PC-9 (cell line): ENCODE data around the gene DNAJC7. TPM values are rescaled to one million over a fixed set of nuclear protein-coding genes. Genes with fewer than 3 reads are reported as not detected.

Source experiments
- BruUV-seq: library from RNA; stranded (reverse); fragments of 400-500 nt; replicated peaks from 2 replicates; lab custom pipeline; 2021; lab: Mats Ljungman, UMichigan
- CTCF ChIA-PET: fragments of 300-600 bp; sonication (Branson Sonifier 250); formaldehyde crosslinking; loops from one replicate; lab custom pipeline; 2022; ENCODE audit warnings: antibody characterized with exemption; lab: Charles Lee
- POLR2A ChIA-PET: fragments of 300-600 bp; sonication (Branson Sonifier 250); formaldehyde crosslinking; loops from one replicate; lab custom pipeline; 2022; ENCODE audit warnings: antibody characterized with exemption; ENCODE audit not compliant: unreplicated experiment; lab: Charles Lee
- DNase-seq, 2 experiments: peaks; one replicate each; pipeline versions ENCODE4 v3.0.0 to v3.0.0-alpha.2; 2015 to 2022; ENCODE audit warnings: mixed read lengths in 1 of 2
- H2AFZ ChIP-seq: fragments of 200-600 bp; sonication (generic); 2 replicates; pipeline ENCODE4 v1.8.1; 2017; ENCODE audit warnings: antibody characterized with exemption
- H3F3A ChIP-seq: fragments of 200-600 bp; sonication (generic); 2 replicates; pipeline ENCODE4 v1.8.1; 2017; ENCODE audit warnings: antibody characterized with exemption, mild to moderate bottlenecking, low read depth; ENCODE audit not compliant: insufficient read depth
- H3K27ac ChIP-seq: fragments of 200-600 bp; sonication (generic); 2 replicates; pipeline ENCODE4 v1.6.1; 2016; ENCODE audit warnings: mixed run types
- H3K27me3 ChIP-seq: fragments of 200-600 bp; sonication (generic); 2 replicates; pipeline ENCODE4 v1.6.1; 2016; ENCODE audit warnings: low read depth, mixed run types; ENCODE audit not compliant: insufficient read depth
- H3K36me3 ChIP-seq: fragments of 200-600 bp; sonication (generic); 2 replicates; pipeline ENCODE4 v1.6.1; 2016; ENCODE audit warnings: low read depth, mixed run types
- H3K4me1 ChIP-seq: fragments of 200-600 bp; sonication (generic); replicated peaks from 2 replicates; pipeline ENCODE4 v1.6.1; 2016; ENCODE audit warnings: mixed run types; ENCODE audit not compliant: insufficient read depth
- H3K4me2 ChIP-seq: fragments of 200-600 bp; sonication (generic); 2 replicates; pipeline ENCODE4 v1.6.1; 2017; ENCODE audit warnings: mixed run types
- H3K4me3 ChIP-seq: fragments of 200-600 bp; sonication (generic); 2 replicates; pipeline ENCODE4 v1.6.1; 2016; ENCODE audit warnings: mixed run types
- H3K79me2 ChIP-seq: fragments of 200-600 bp; sonication (generic); 2 replicates; pipeline ENCODE4 v1.6.1; 2017; ENCODE audit warnings: low read depth, mixed run types
- H3K9me2 ChIP-seq: fragments of 200-600 bp; sonication (generic); 2 replicates; pipeline ENCODE4 v1.8.1; 2017; ENCODE audit warnings: mild to moderate bottlenecking; ENCODE audit not compliant: insufficient read depth
- H3K9me3 ChIP-seq: fragments of 200-600 bp; sonication (generic); 2 replicates; pipeline ENCODE4 v1.8.1; 2016; ENCODE audit warnings: low read depth; ENCODE audit not compliant: insufficient read depth
- H4K20me1 ChIP-seq: fragments of 200-600 bp; sonication (generic); 2 replicates; pipeline ENCODE4 v1.8.1; 2017; ENCODE audit not compliant: insufficient read depth
- CTCF ChIP-seq: fragments of 200-600 bp; sonication (generic); conservative IDR thresholded peaks from 2 replicates; pipeline ENCODE4 v1.6.1; 2017; ENCODE audit warnings: mixed run types, antibody characterized with exemption, mild to moderate bottlenecking, moderate library complexity
- EZH2 ChIP-seq: fragments of 200-600 bp; sonication (generic); IDR thresholded peaks from 2 replicates; pipeline ENCODE4 v1.8.0; 2017; ENCODE audit warnings: antibody characterized with exemption, low read depth
- intact Hi-C: fragments of 100-400 bp; cut with micrococcal nuclease; formaldehyde crosslinking; loops from one replicate; pipeline ENCODE4 v1.10.0; 2022; ENCODE audit not compliant: unreplicated experiment
- total RNA-seq: library from RNA; stranded (reverse); gene quantifications from 2 replicates; pipeline ENCODE4 v1.2.3, GENCODE V29; 2021

DNAJC7 gene
- total RNA-seq, 1 experiment from 2014 or later = 96.1 TPM

- H4K20me1 ChIP-seq = no peaks in the 10 kb centered on the region
- no peaks in the 10 kb centered on the region for H3K27me3 ChIP-seq
- ChIA-PET POLR2A (no interaction called here), CTCF (no interaction called here)
- no peaks in the 10 kb centered on the region for H3K36me3 ChIP-seq
- H2AFZ ChIP-seq = no peak overlapping the region
- no peak for DNase-seq
- H3K4me3 ChIP-seq = no peak overlapping the region
- no TSS peak for BruUV-seq
- no peaks in the 10 kb centered on the region for H3K4me1 ChIP-seq
- H3K79me2 ChIP-seq = no peaks in the 10 kb centered on the region
- H3K9me2 ChIP-seq = no peaks in the 10 kb centered on the region
- H3K4me2 ChIP-seq = no peak overlapping the region
- H3K27ac ChIP-seq = no peak overlapping the region
- no peaks in the 10 kb centered on the region for H3K9me3 ChIP-seq
- no peaks in the 10 kb centered on the region for H3F3A ChIP-seq
- intact Hi-C loops = no loop called here
- TF ChIP-seq EZH2 = no peak
- TF ChIP-seq CTCF = no peak
These were observed 24.4 kb upstream of the DNAJC7 start for GRCh38 chr17:42041619-42042018.

GRCh38 chr17:42040818-42041217 lies 23.6 kb upstream of the DNAJC7 start:
- Histone ChIP-seq H2AFZ (no peak overlapping the region), H4K20me1 (no peaks in the 10 kb centered on the region), H3K36me3 (no peaks in the 10 kb centered on the region), H3K27ac (no peak overlapping the region), H3K4me1 (no peaks in the 10 kb centered on the region), H3K9me3 (no peaks in the 10 kb centered on the region), H3K4me3 (no peak overlapping the region), H3K27me3 (no peaks in the 10 kb centered on the region), H3F3A (no peaks in the 10 kb centered on the region), H3K4me2 (no peak overlapping the region), H3K79me2 (no peaks in the 10 kb centered on the region), H3K9me2 (no peaks in the 10 kb centered on the region)
- TF ChIP-seq CTCF (no peak), EZH2 (no peak)
- intact Hi-C loops = no loop called here
- POLR2A ChIA-PET = interaction anchor here (0.6 kb wide), 1 partner anchor 776 kb away, joined by 8 read pairs; no protein-coding TSS in a partner anchor
- CTCF ChIA-PET = no interaction called here
- BruUV-seq = no TSS peak
- no peak for DNase-seq

GRCh38 chr17:42039794-42040763 lies 22.8 kb upstream of the DNAJC7 start:
- no peak for DNase-seq
- Histone ChIP-seq H2AFZ (no peak overlapping the region), H4K20me1 (no peaks in the 10 kb centered on the region), H3K4me2 (no peak overlapping the region), H3K4me1 (no peaks in the 10 kb centered on the region), H3K9me2 (no peaks in the 10 kb centered on the region), H3F3A (no peaks in the 10 kb centered on the region), H3K79me2 (no peaks in the 10 kb centered on the region), H3K9me3 (no peaks in the 10 kb centered on the region), H3K27me3 (no peaks in the 10 kb centered on the region), H3K4me3 (no peak overlapping the region), H3K27ac (no peak overlapping the region), H3K36me3 (no peaks in the 10 kb centered on the region)
- no TSS peak for BruUV-seq
- ChIA-PET POLR2A (no interaction called here), CTCF (no interaction called here)
- intact Hi-C loops = no loop called here
- TF ChIP-seq EZH2 = no peak
- TF ChIP-seq CTCF = no peak
